Calu3 (cell line): Measurements from ENCODE around the gene FAF1. TPM values are rescaled to one million over a fixed set of nuclear protein-coding genes. Genes with fewer than 3 reads are reported as not detected.

Experiments used
- BruUV-seq: library from RNA; stranded (reverse); fragments of 400-500 nt; replicated peaks from 2 replicates; lab custom pipeline; 2021; lab: Mats Ljungman, UMichigan
- CTCF ChIA-PET: fragments of 300-600 bp; sonication (Branson Sonifier 250); formaldehyde crosslinking; loops from one replicate; lab custom pipeline; 2022; ENCODE audit warnings: antibody characterized with exemption; lab: Charles Lee
- DNase-seq: peaks from one replicate; pipeline ENCODE4 v3.0.0; 2022
- H3K27ac Mint-ChIP-seq: one replicate; pipeline ENCODE4 v1.8.0; 2022; ENCODE audit warnings: mixed read lengths; ENCODE audit not compliant: unreplicated experiment
- H3K27me3 Mint-ChIP-seq: one replicate; pipeline ENCODE4 v1.8.0; 2022; ENCODE audit warnings: mixed read lengths; ENCODE audit not compliant: unreplicated experiment
- H3K36me3 Mint-ChIP-seq: one replicate; pipeline ENCODE4 v1.8.0; 2022; ENCODE audit warnings: mild to moderate bottlenecking, moderate library complexity, mixed read lengths; ENCODE audit not compliant: insufficient read depth, unreplicated experiment
- H3K4me1 Mint-ChIP-seq: one replicate; pipeline ENCODE4 v1.8.0; 2022; ENCODE audit warnings: mild to moderate bottlenecking, low read depth, mixed read lengths; ENCODE audit not compliant: unreplicated experiment
- H3K4me3 Mint-ChIP-seq: one replicate; pipeline ENCODE4 v1.8.0; 2022; ENCODE audit warnings: mild to moderate bottlenecking, low read depth, moderate library complexity, mixed read lengths; ENCODE audit not compliant: unreplicated experiment
- H3K9me3 Mint-ChIP-seq: one replicate; pipeline ENCODE4 v1.8.0; 2022; ENCODE audit warnings: low read depth, mixed read lengths; ENCODE audit not compliant: unreplicated experiment
- intact Hi-C: fragments of 100-400 bp; cut with micrococcal nuclease; formaldehyde crosslinking; loops from one replicate; pipeline ENCODE4 v1.10.0; 2022; ENCODE audit not compliant: unreplicated experiment
- total RNA-seq: library from RNA; stranded (reverse); gene quantifications from 2 replicates; pipeline ENCODE4 v1.2.3, GENCODE V29; 2022
- TF ChIP-seq, protein P1 (sequence below): fragments of 200-600 bp; IDR thresholded peaks from one replicate; pipeline ENCODE4 v1.8.0; 2022; ENCODE audit warnings: antibody characterized with exemption; ENCODE audit not compliant: unreplicated experiment

FAF1 gene
- total RNA-seq, 1 experiment from 2014 or later = 104 TPM

DNA sequence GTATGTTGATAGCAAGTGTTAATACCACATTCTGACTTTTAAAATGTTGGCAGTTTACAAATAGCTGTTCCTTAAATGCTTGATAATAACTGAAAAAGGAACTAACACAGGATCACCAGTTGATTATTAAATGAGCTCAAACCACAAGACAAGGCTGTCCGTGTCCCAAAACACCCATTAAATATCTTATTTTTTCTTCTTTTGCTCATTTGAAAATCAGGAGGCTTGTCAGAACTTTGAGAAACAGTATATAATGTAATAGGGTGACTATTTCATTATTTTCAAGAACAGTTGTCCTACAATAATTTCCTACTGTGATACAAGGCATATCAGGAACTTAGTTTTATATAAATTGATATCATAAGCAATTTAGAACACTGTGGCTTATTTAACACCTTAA, 12.7 kb upstream of the FAF1 start:
- peak overlapping the region; percentile 87 for H3K4me3 Mint-ChIP-seq
- no peak for DNase-seq
- peaks cover 20% of the 10 kb centered on the region for H3K4me1 Mint-ChIP-seq
- CTCF ChIA-PET = interaction anchor here (0.6 kb wide), 1 partner anchor 206 kb away, joined by 3 read pairs; no protein-coding TSS in a partner anchor
- H3K36me3 Mint-ChIP-seq = peaks cover 85% of the 10 kb centered on the region
- BruUV-seq = no TSS peak
- H3K27ac Mint-ChIP-seq = peak overlapping the region; percentile 90
- intact Hi-C loops = no loop called here
- no peaks in the 10 kb centered on the region for H3K9me3 Mint-ChIP-seq
- H3K27me3 Mint-ChIP-seq = no peaks in the 10 kb centered on the region
- TF ChIP-seq, protein P1, sequence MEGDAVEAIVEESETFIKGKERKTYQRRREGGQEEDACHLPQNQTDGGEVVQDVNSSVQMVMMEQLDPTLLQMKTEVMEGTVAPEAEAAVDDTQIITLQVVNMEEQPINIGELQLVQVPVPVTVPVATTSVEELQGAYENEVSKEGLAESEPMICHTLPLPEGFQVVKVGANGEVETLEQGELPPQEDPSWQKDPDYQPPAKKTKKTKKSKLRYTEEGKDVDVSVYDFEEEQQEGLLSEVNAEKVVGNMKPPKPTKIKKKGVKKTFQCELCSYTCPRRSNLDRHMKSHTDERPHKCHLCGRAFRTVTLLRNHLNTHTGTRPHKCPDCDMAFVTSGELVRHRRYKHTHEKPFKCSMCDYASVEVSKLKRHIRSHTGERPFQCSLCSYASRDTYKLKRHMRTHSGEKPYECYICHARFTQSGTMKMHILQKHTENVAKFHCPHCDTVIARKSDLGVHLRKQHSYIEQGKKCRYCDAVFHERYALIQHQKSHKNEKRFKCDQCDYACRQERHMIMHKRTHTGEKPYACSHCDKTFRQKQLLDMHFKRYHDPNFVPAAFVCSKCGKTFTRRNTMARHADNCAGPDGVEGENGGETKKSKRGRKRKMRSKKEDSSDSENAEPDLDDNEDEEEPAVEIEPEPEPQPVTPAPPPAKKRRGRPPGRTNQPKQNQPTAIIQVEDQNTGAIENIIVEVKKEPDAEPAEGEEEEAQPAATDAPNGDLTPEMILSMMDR = no peak

DNA sequence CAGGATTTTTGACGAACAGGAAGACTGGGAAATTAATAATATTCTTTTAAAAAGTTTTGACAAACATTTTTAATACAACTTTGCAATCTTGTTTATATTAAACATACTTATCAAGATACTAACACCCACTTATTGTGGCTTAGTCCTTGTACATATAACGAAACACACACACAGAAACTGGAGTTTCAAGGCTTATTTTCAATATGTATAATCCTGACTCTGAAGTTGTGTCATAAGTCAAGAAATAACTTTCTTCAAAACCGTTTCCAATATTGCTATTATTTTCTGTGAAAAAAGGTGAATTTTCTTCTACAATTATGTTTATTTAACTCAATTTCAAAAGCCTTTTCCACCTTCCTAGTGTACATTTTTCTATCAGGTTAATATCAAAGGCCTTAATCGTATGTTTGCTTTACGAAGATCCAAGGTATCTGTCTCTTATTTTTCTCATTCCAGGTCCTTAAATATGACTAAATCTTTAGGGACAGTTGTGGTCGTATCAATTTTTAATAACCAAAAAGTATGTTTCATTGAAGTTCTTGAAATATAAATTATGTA, 11.8 kb upstream of the FAF1 start:
- Mint-ChIP-seq H3K4me1 (peaks cover 25% of the 10 kb centered on the region), H3K36me3 (peaks cover 80% of the 10 kb centered on the region), H3K27me3 (no peaks in the 10 kb centered on the region), H3K4me3 (peak overlapping the region; percentile 40), H3K27ac (peak overlapping the region; percentile 90), H3K9me3 (no peaks in the 10 kb centered on the region)
- CTCF ChIA-PET = no interaction called here
- TF ChIP-seq, protein P1 = no peak
- no TSS peak for BruUV-seq
- intact Hi-C loops = loop anchor here (1.0 kb wide), 1 partner anchor 9 kb away; no protein-coding TSS in a partner anchor
- DNase-seq = no peak

DNA sequence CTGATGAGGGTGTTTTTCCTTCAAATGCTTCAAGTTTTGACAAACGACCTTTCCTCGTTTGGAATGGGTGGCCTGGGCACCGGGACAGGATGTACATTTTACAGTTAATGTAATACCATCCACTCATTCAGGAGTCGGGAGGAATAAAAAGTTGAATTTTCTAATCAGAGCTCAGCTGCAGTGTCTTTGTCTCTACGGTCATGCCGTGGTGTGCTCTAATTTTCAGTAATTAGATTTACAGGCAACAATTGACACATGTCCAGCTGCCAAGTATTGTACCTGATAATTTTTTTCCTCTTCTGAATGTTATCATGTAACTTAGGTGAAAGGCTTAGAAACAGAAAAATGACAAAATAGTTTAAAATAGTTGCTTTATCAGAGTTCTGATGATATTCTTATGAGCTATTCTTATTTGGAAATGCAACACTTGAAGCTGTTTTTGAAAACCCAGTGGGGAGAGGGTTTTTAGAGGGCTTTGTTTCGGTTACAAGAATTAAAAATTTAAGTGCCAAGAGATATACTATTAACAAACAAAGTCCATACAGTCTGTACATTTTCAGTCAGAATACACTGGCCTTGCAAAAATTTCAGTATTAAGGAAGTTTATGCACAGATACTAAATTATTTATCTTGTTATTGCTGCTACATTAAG, 11.0 kb upstream of the FAF1 start:
- CTCF ChIA-PET = interaction anchor here (0.9 to 1.3 kb wide), 2 partner anchors 12 to 196 kb away, joined by 3 to 4 read pairs; no protein-coding TSS in a partner anchor
- DNase-seq = no peak
- no TSS peak for BruUV-seq
- TF ChIP-seq, protein P1 = no peak
- no peaks in the 10 kb centered on the region for H3K9me3 Mint-ChIP-seq
- peaks cover 73% of the 10 kb centered on the region for H3K36me3 Mint-ChIP-seq
- H3K4me3 Mint-ChIP-seq = peak overlapping the region; percentile 89
- H3K4me1 Mint-ChIP-seq = peaks cover 25% of the 10 kb centered on the region
- H3K27ac Mint-ChIP-seq = peak overlapping the region; percentile 90
- intact Hi-C loops = loop anchor here (1.0 kb wide), 1 partner anchor 10 kb away; no protein-coding TSS in a partner anchor
- H3K27me3 Mint-ChIP-seq = no peaks in the 10 kb centered on the region

DNA sequence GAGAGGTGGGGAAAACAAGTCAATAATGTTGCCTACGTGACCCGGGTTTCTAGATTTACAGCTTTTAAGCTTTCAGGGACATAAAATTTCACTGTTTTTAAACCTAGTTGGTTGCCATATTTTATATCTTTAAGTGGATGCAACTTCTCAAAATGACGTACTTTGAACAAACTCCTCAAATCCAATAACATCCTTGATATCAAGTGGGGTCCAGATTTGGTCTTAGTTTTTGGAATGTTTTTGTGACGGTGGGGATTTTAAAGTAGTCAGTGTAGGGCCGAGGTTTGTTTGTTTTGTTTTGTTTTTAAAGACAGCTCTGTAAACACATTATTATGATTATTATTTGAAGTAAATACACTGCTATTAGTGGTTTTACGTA, 10.4 kb upstream of the FAF1 start:
- TF ChIP-seq, protein P1 = no peak
- CTCF ChIA-PET = interaction anchor here (0.9 to 2.0 kb wide), 4 partner anchors 11 to 196 kb away, joined by 3 to 7 read pairs (median 4); no protein-coding TSS in a partner anchor
- Mint-ChIP-seq H3K4me1 (peaks cover 25% of the 10 kb centered on the region), H3K27ac (peak overlapping the region; percentile 90), H3K4me3 (peak overlapping the region; percentile 89), H3K27me3 (no peaks in the 10 kb centered on the region), H3K9me3 (no peaks in the 10 kb centered on the region), H3K36me3 (peaks cover 72% of the 10 kb centered on the region)
- intact Hi-C loops = no loop called here
- no peak for DNase-seq
- BruUV-seq = TSS peak; percentile 45
